Activated CD8-positive, alpha-beta T cell treated with anti-CD3 and anti-CD28 coated beads, Interleukin-2, amount 10 ng/mL, durations not matched to agents 7 days and 5 days (primary cell): ENCODE measurements around the gene C1QL1. TPM values are rescaled to one million over a fixed set of nuclear protein-coding genes. Genes with fewer than 3 reads are reported as not detected.

Experiments
- ATAC-seq: fragments of 150-1000 bp; cut with Tn5 transposase; one replicate; pipeline ENCODE4 v1.10.0; 2021; ENCODE audit warnings: moderate library complexity
- CTCF ChIA-PET: fragments of 350-600 bp; sonication (Branson Sonifier 250); formaldehyde crosslinking; loops from one replicate; lab custom pipeline; 2021; ENCODE audit warnings: antibody characterized with exemption; lab: Charles Lee
- POLR2A ChIA-PET: fragments of 350-600 bp; sonication (Branson Sonifier 250); formaldehyde crosslinking; loops from one replicate; lab custom pipeline; 2021; ENCODE audit warnings: antibody characterized with exemption; lab: Charles Lee
- DNase-seq: peaks from one replicate; pipeline ENCODE4 v3.0.0-alpha.2; 2020
- H3K27ac Mint-ChIP-seq: one replicate; pipeline ENCODE4 v1.8.0; 2021; ENCODE audit warnings: mild to moderate bottlenecking, mixed read lengths
- H3K27me3 Mint-ChIP-seq: one replicate; pipeline ENCODE4 v1.8.0; 2021; ENCODE audit warnings: low read depth, mixed read lengths
- H3K36me3 Mint-ChIP-seq: one replicate; pipeline ENCODE4 v1.8.0; 2021; ENCODE audit warnings: low read depth, mixed read lengths
- H3K4me1 Mint-ChIP-seq: one replicate; pipeline ENCODE4 v1.8.0; 2021; ENCODE audit warnings: low read depth, mixed read lengths
- H3K4me3 Mint-ChIP-seq: one replicate; pipeline ENCODE4 v1.8.0; 2021; ENCODE audit warnings: mild to moderate bottlenecking, mixed read lengths
- H3K9me3 Mint-ChIP-seq: one replicate; pipeline ENCODE4 v1.8.0; 2022; ENCODE audit warnings: mixed read lengths; ENCODE audit not compliant: insufficient read depth
- microRNA-seq: library from miRNA; unstranded; fragments of <30 nt; microRNA quantifications from one replicate; pipeline ENCODE4 v1.2.0, GENCODE V29; 2022
- total RNA-seq, 2 experiments: library from RNA; stranded (reverse); gene quantifications; one replicate each; pipeline ENCODE4 v1.2.3, GENCODE V29; 2021

The C1QL1 gene
- total RNA-seq, 2 experiments from 2014 or later = 0.34 to 0.68 TPM

DNA sequence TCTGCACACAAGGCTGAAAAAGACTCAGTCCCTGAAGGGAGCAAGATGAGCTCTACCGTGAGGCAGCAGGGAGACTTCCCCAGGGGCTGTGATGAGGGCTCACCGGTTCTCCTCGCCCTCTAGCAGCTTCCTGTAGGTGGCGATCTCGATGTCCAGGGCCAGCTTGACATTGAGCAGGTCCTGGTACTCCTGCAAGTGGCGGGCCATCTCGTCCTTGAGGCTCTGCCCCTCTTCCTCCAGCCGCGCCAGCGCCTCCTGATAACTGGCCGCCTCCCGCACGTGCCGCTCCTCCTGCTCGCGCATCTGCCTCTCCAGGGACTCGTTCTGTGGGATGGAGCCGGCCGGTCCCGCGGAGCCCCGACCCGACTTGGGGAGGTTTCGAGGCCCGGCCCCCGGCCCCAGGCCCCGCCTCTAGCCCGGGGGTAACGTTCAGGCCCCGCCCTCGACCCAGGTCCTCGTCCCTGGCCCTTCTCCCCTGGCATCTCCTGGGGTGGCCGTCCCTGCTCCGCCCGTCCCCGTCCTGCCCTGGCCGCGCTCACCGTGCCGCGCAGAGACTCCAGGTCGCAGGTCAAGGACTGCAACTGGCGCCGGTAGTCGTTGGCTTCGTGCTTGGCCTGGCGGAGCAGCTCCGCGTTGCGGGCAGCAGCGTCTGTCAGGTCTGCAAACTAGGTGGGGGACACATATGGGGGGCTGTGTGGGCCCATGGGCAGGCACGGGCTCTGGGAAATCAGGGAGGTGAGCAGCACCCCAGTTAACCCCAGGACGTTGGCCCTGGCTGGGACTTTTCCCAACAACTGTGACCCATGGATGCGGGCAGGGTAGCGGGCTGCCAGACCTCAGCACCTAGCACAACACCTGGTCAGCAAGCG is 56.7 kb downstream of the C1QL1 start:
- H3K9me3 Mint-ChIP-seq = no peaks in the 10 kb centered on the region
- DNase-seq (peak; percentile 72), ATAC-seq (peak; percentile 84)
- H3K36me3 Mint-ChIP-seq = no peaks in the 10 kb centered on the region
- peaks cover 17% of the 10 kb centered on the region for H3K4me1 Mint-ChIP-seq
- CTCF ChIA-PET = interaction anchor here (0.7 to 2.8 kb wide), 9 partner anchors 9 to 224 kb away, joined by 3 to 26 read pairs (median 6); partner anchors contain the start of genes ACBD4 and EFTUD2
- peaks cover 33% of the 10 kb centered on the region for H3K27me3 Mint-ChIP-seq
- H3K27ac Mint-ChIP-seq = no peak overlapping the region
- POLR2A ChIA-PET = interaction anchor here (0.8 to 2.4 kb wide), 3 partner anchors 12 to 110 kb away, joined by 3 to 9 read pairs (median 4); partner anchors contain the start of gene EFTUD2
- no peak overlapping the region for H3K4me3 Mint-ChIP-seq

DNA sequence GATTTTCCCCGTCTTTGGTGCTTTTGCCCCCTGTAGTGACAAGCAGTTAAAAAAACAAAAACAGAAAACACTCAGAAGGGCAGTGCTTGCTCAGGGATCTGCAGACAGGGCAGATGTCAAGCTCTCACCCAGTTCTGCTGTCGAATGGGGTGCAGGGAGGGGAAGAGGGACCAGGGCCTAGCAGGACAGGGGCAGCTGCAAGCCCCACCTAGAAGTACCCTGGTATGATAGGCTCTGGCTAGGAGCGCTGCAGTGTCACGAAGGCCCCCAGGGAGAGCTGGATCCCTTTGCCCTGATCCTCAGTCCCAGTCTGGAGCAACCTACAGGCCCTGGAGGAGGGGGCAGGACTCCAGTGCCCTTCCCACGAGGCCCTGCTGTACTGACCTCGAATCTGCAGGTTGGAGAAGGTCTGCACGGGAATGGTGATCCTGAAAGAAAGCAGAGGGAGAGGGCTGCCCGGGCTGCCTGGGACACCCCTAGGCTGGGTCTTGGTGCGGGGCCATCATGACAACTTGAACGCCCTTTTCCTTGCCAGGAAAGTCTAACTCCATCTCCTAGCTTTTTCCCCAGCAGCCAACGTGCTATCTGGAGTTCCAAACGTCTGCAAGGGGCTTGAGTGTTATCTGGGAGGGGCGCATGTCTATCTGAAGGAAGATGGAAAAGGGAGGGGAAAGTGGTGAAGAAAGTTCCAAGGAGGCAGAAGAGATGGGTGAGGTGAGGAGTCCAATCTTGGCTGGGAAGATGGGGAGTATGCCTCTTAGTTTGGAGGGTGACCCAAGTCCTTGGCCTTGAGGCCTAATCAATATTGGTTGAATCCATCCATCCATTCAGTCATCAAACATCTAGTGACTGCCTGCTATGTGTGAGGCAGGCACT is 57.6 kb downstream of the C1QL1 start:
- POLR2A ChIA-PET = interaction anchor here (0.8 to 2.4 kb wide), 2 partner anchors 11 to 21 kb away, joined by 3 to 9 read pairs; partner anchors contain the start of gene EFTUD2
- Mint-ChIP-seq H3K4me3 (no peak overlapping the region), H3K36me3 (no peaks in the 10 kb centered on the region)

More for the DNA sequence above, 57.6 kb downstream of the C1QL1 start:
- no peak overlapping the region for H3K27ac Mint-ChIP-seq
- H3K9me3 Mint-ChIP-seq = no peaks in the 10 kb centered on the region
- CTCF ChIA-PET = interaction anchor here (0.9 to 2.8 kb wide), 9 partner anchors 8 to 225 kb away, joined by 3 to 26 read pairs (median 6); partner anchors contain the start of genes ACBD4 and EFTUD2
- H3K4me1 Mint-ChIP-seq = peaks cover 17% of the 10 kb centered on the region
- peaks cover 33% of the 10 kb centered on the region for H3K27me3 Mint-ChIP-seq
- no peak for ATAC-seq
- no peak for DNase-seq

Small RNAs within 50 kb of the gene (microRNA-seq; reads per million reads assigned to microRNA genes)
- gene MIR6783 = 6.3 reads per million, percentile 8 among the genes with 10 or more reads in this experiment

Other genes starting within 250 kb of the C1QL1 start
- gene ADAM11, start 209.3 kb downstream of the C1QL1 start, total RNA-seq = under 1 TPM; 0.24 to 0.39 TPM
- gene GJC1, start 138.0 kb downstream of the C1QL1 start, total RNA-seq = 1 to 10 TPM; 1.6 to 2.2 TPM
- not detected for gene HIGD1B, start 120.4 kb downstream of the C1QL1 start, total RNA-seq
- gene EFTUD2, start 68.9 kb downstream of the C1QL1 start, total RNA-seq = 100 to 1,000 TPM; 148 to 156 TPM
- not detected for gene GFAP, start 52.8 kb downstream of the C1QL1 start, total RNA-seq
- gene KIF18B, start 20.5 kb downstream of the C1QL1 start, total RNA-seq = 100 to 1,000 TPM; 104 to 113 TPM
- 10 to 100 TPM; 32.9 to 33.7 TPM for gene DCAKD, start 83.3 kb upstream of the C1QL1 start, total RNA-seq
- 100 to 1,000 TPM; 125 to 143 TPM for gene NMT1, start 93.0 kb upstream of the C1QL1 start, total RNA-seq
- 1 to 10 TPM; 4.3 to 4.6 TPM for gene PLCD3, start 164.2 kb upstream of the C1QL1 start, total RNA-seq
- gene ACBD4, start 167.4 kb upstream of the C1QL1 start, total RNA-seq = 10 to 100 TPM in 1 of 2 experiments, 1 to 10 TPM in 1; 10.0 to 12.5 TPM
- gene HEXIM1, start 180.2 kb upstream of the C1QL1 start, total RNA-seq = 10 to 100 TPM; 29.2 to 29.4 TPM
- gene HEXIM2, start 193.6 kb upstream of the C1QL1 start, total RNA-seq = 1 to 10 TPM; 7.8 to 8.8 TPM